HG02884 (cell line): ENCODE results near the gene POU2AF2.
"Not testable (repeated sequence)": the region's sequence is repeated elsewhere in the genome, so short reads cannot be mapped to it uniquely, and the experiment has no call there.

Experiments
- ATAC-seq: cut with Tn5 transposase; IDR thresholded peaks from one replicate; pipeline ENCODE4 v1.9.1; 2021; ENCODE audit warnings: mild to moderate bottlenecking, moderate library complexity; ENCODE audit not compliant: unreplicated experiment

POU2AF2 gene

GRCh38 chr11:111245425-111245824 lies at the start of gene POU2AF2:
Gene POU2AF2, plus strand, starts transcription at chr11:111245725. Its CDS starts 129 bp downstream, at chr11:111245854.
- ATAC-seq, result no peak

- ATAC-seq, result no peak
Observed at GRCh38 chr11:111200010-111200534, 45.5 kb upstream of the POU2AF2 start.

GRCh38 chr11:111204211-111204610 lies 41.3 kb upstream of the POU2AF2 start:
- ATAC-seq, result no peak

- no peak for ATAC-seq
Observed at GRCh38 chr11:111205632-111206385, 39.7 kb upstream of the POU2AF2 start.

- ATAC-seq, result no peak
Observed at GRCh38 chr11:111206472-111206871, 39.1 kb upstream of the POU2AF2 start.

GRCh38 chr11:111207213-111207612 lies 38.3 kb upstream of the POU2AF2 start:
- ATAC-seq, result no peak

- ATAC-seq, result no peak
Observed at GRCh38 chr11:111209543-111210355, 35.8 kb upstream of the POU2AF2 start.

GRCh38 chr11:111213256-111213655 lies 32.3 kb upstream of the POU2AF2 start:
- ATAC-seq, result no peak

- no peak for ATAC-seq
Observed at GRCh38 chr11:111220721-111221120, 24.8 kb upstream of the POU2AF2 start.

- no peak for ATAC-seq
Observed at GRCh38 chr11:111221208-111221607, 24.3 kb upstream of the POU2AF2 start.

- ATAC-seq, result not testable (repeated sequence)
Observed at GRCh38 chr11:111221936-111222335, 23.6 kb upstream of the POU2AF2 start.

- ATAC-seq, result not testable (repeated sequence)
Observed at GRCh38 chr11:111222821-111223455, 22.6 kb upstream of the POU2AF2 start.

- ATAC-seq, result no peak
Observed at GRCh38 chr11:111225881-111226280, 19.6 kb upstream of the POU2AF2 start.

- no peak for ATAC-seq
Observed at GRCh38 chr11:111229604-111230003, 15.9 kb upstream of the POU2AF2 start.

GRCh38 chr11:111230122-111230465 lies 15.4 kb upstream of the POU2AF2 start:
- ATAC-seq, result peak; percentile 22

GRCh38 chr11:111231836-111232235 lies 13.7 kb upstream of the POU2AF2 start:
- no peak for ATAC-seq

GRCh38 chr11:111236383-111236782 lies 9.1 kb upstream of the POU2AF2 start:
- no peak for ATAC-seq

- ATAC-seq, result no peak
Observed at GRCh38 chr11:111237926-111238325, 7.6 kb upstream of the POU2AF2 start.

- no peak for ATAC-seq
Observed at GRCh38 chr11:111246956-111247355, 1.4 kb downstream of the POU2AF2 start.

- no peak for ATAC-seq
Observed at GRCh38 chr11:111250936-111251335, 5.4 kb downstream of the POU2AF2 start.

- ATAC-seq, result no peak
Observed at GRCh38 chr11:111253131-111253530, 7.6 kb downstream of the POU2AF2 start.
